ENCODE results near the gene NLGN1.

The NLGN1 gene

GRCh38 chr3:173732237-173732636 is 334.7 kb downstream of the NLGN1 start:
- DNase-seq (ENCODE audit: low read depth) = no peak
- TF ChIP-seq, protein P1, sequence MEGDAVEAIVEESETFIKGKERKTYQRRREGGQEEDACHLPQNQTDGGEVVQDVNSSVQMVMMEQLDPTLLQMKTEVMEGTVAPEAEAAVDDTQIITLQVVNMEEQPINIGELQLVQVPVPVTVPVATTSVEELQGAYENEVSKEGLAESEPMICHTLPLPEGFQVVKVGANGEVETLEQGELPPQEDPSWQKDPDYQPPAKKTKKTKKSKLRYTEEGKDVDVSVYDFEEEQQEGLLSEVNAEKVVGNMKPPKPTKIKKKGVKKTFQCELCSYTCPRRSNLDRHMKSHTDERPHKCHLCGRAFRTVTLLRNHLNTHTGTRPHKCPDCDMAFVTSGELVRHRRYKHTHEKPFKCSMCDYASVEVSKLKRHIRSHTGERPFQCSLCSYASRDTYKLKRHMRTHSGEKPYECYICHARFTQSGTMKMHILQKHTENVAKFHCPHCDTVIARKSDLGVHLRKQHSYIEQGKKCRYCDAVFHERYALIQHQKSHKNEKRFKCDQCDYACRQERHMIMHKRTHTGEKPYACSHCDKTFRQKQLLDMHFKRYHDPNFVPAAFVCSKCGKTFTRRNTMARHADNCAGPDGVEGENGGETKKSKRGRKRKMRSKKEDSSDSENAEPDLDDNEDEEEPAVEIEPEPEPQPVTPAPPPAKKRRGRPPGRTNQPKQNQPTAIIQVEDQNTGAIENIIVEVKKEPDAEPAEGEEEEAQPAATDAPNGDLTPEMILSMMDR (conservative IDR thresholded peaks at IDR 0.05; ENCODE audit: control insufficient read depth, insufficient read depth, low read depth, low read length) = no peak

DNA sequence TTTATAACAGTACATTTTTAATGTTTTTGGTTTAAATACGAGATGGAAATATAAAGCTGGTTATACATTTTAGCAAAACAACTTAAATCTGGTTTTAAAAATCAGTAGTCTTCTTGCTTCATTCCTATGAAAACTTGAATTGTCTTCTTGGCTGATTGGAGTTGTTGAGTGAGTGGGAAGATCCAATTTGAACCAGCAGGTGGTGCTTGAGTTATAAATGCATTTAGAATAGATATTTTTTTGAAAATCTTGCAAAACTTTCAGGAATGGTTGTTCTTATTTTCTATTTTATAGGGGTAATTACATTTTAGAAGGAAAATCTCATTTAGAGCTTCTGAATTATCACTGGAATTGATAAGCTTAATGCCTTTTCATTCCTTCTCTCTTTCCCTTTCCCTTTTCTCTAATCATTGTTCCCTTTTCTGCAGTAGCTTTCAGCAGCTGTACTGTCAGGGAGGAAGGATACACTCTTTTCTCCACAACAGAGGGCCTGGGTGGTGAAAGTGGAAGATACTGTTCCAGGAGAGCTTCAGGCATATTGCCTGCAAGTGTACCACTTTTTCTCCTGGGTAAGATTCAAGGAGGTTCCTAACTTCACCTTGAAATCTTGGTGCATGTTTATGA is 335.6 kb downstream of the NLGN1 start:
- DNase-seq (ENCODE audit: low read depth) = peak; percentile 70
- TF ChIP-seq, protein P1 (conservative IDR thresholded peaks at IDR 0.05; ENCODE audit: control insufficient read depth, insufficient read depth, low read depth, low read length) = peak; percentile 69
- no peak overlapping the region for H3K4me3 ChIP-seq (ENCODE audit: control insufficient read depth, low read depth, low read length)

More at GRCh38 chr3:173732237-173732636, 334.7 kb downstream of the NLGN1 start:
- H3K4me3 ChIP-seq (ENCODE audit: control insufficient read depth, low read depth, low read length) = no peak overlapping the region

DNA sequence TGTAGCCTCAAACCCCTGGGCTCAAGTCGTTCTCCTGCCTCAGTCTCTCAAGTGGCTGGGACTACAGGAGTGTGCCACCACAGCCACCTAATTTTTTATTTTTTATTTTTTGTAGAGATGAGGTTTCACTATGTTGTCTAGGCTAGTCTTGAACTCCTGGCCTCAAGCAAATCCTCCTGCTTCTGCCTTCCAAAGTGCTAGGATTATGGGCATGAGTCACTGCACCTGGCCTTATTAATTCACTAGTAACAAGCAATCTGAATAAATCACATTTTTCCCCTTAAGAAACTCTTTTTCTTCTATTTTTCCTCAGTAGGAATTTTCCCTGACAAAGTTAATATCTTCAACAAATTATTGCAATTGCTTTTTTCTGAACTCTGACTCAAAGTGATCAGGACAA is 336.9 kb downstream of the NLGN1 start:
- no peak for DNase-seq (ENCODE audit: low read depth)
- TF ChIP-seq, protein P1 (conservative IDR thresholded peaks at IDR 0.05; ENCODE audit: control insufficient read depth, insufficient read depth, low read depth, low read length) = no peak
- no peak overlapping the region for H3K4me3 ChIP-seq (ENCODE audit: control insufficient read depth, low read depth, low read length)

GRCh38 chr3:173734895-173735294 is 337.4 kb downstream of the NLGN1 start:
- DNase-seq (ENCODE audit: low read depth) = no peak
- no peak overlapping the region for H3K4me3 ChIP-seq (ENCODE audit: control insufficient read depth, low read depth, low read length)
- TF ChIP-seq, protein P1 (conservative IDR thresholded peaks at IDR 0.05; ENCODE audit: control insufficient read depth, insufficient read depth, low read depth, low read length) = no peak

DNA sequence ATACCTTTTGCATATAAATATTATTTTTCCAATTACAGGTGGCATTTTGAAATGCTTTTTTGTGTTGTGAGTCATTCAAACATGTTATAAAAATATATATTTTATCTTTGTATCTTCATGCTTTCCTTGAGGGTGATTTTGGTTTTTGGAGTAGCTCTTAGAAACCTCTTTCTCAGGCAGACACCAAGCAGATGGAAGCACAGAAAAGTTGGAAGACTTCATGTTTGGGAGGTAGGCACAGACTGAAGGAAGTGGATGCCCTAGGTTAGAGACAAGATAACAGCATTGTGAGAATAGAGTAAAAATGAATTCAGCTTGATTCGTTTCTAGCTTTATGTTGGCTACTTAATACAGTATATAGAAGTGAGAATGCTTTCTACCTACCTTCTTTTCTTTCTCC is 338.3 kb downstream of the NLGN1 start:
- H3K4me3 ChIP-seq (ENCODE audit: control insufficient read depth, low read depth, low read length) = no peak overlapping the region
- TF ChIP-seq, protein P1 (conservative IDR thresholded peaks at IDR 0.05; ENCODE audit: control insufficient read depth, insufficient read depth, low read depth, low read length) = no peak
- no peak for DNase-seq (ENCODE audit: low read depth)

DNA sequence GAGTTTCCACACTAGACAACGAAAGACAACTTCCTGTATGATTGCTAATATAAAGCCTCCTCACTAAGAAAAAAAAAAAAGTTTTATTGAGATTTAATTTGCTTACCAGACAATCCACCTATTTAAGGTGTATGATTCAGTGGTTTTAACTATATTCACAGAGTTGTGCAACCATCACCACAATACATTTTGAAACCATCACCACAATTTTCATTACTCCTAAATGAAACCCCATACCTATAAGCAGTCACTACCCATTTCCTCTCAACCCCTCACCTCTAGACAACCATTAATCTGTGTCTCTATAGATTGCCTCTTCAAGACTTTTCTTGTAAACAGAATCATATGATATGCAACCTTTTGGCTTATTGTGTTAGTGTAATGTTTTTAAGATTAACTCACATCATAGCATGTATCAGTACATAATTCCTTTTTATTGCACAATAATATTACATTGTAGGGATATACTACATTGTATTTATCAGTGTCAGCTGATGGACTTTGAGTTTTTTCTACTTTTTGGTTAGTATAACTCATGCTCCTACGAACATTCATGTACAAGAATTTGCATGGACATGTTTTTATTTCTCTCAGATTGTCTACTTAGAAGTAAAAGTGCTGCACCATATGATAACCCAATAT is 339.7 kb downstream of the NLGN1 start:
- H3K4me3 ChIP-seq (ENCODE audit: control insufficient read depth, low read depth, low read length) = no peak overlapping the region
- TF ChIP-seq, protein P1 (conservative IDR thresholded peaks at IDR 0.05; ENCODE audit: control insufficient read depth, insufficient read depth, low read depth, low read length) = no peak
- no peak for DNase-seq (ENCODE audit: low read depth)
